DND-41 (cell line): ENCODE data around the gene FAM228B.
"Not testable (repeated sequence)": the region's sequence is repeated elsewhere in the genome, so short reads cannot be mapped to it uniquely, and the experiment has no call there.

Experiments
- ATAC-seq: fragments of 200-7000 bp; cut with Tn5 transposase; 3 replicates; pipeline ENCODE4 v1.9.1; 2021; ENCODE audit warnings: low read depth; ENCODE audit not compliant: insufficient read depth
- DNase-seq: peaks from one replicate; pipeline ENCODE4 v3.0.0-alpha.2; 2020
- H2AFZ ChIP-seq: 2 replicates; pipeline ENCODE4 v1.6.0; 2012; ENCODE audit warnings: low read depth, low read length
- H3K27ac ChIP-seq: 2 replicates; pipeline ENCODE4 v1.5.1; 2012; ENCODE audit warnings: low read length, inconsistent platforms
- H3K27me3 ChIP-seq: fragments of 200-600 bp; sonication (generic); 2 replicates; pipeline ENCODE4 v1.6.0; 2012; ENCODE audit warnings: low read length, mild to moderate bottlenecking, inconsistent platforms; ENCODE audit not compliant: insufficient read depth, poor library complexity
- H3K36me3 ChIP-seq: 2 replicates; pipeline ENCODE4 v1.5.1; 2012; ENCODE audit warnings: low read length, inconsistent platforms; ENCODE audit not compliant: insufficient read depth
- H3K4me1 ChIP-seq: 2 replicates; pipeline ENCODE4 v1.5.1; 2012; ENCODE audit warnings: mild to moderate bottlenecking, low read length; ENCODE audit not compliant: insufficient read depth
- H3K4me2 ChIP-seq: 2 replicates; pipeline ENCODE4 v1.6.0; 2012; ENCODE audit warnings: mild to moderate bottlenecking, moderate library complexity, low read length, inconsistent platforms; ENCODE audit not compliant: insufficient read depth
- H3K4me3 ChIP-seq, 2 experiments: fragments of 200-600 bp in 1 of 2; shearing (Covaris generic) in 1 of 2; 2 replicates each; pipeline ENCODE4 v1.5.1; 2012 to 2016; ENCODE audit warnings: inconsistent platforms in 2 of 2, low read length in 2 of 2, mild to moderate bottlenecking in 2 of 2, low read depth in 1 of 2, moderate library complexity in 1 of 2
- H3K79me2 ChIP-seq: 2 replicates; pipeline ENCODE4 v1.6.0; 2012; ENCODE audit warnings: low read length, inconsistent platforms; ENCODE audit not compliant: insufficient read depth
- H3K9ac ChIP-seq: 2 replicates; pipeline ENCODE4 v1.6.0; 2012; ENCODE audit warnings: low read depth, mild to moderate bottlenecking, inconsistent platforms, low read length, moderate library complexity
- H3K9me3 ChIP-seq: 2 replicates; pipeline ENCODE4 v1.5.1; 2012; ENCODE audit warnings: low read length, moderate library complexity, mild to moderate bottlenecking, inconsistent platforms; ENCODE audit not compliant: insufficient read depth, severe bottlenecking
- H4K20me1 ChIP-seq: 2 replicates; pipeline ENCODE4 v1.6.0; 2012; ENCODE audit warnings: low read length; ENCODE audit not compliant: insufficient read depth
- EZH2 ChIP-seq: IDR thresholded peaks from 3 replicates; pipeline ENCODE4 v1.6.1; 2012; ENCODE audit warnings: borderline replicate concordance, low read depth, mild to moderate bottlenecking, moderate library complexity, low read length, inconsistent platforms; ENCODE audit not compliant: severe bottlenecking
- TF ChIP-seq, protein P1 (sequence below): IDR thresholded peaks from 2 replicates; pipeline ENCODE4 v1.5.1; 2012; ENCODE audit warnings: borderline replicate concordance, low read length, moderate library complexity, mild to moderate bottlenecking; ENCODE audit not compliant: poor library complexity, severe bottlenecking; ENCODE audit errors: extremely low read depth

FAM228B gene

DNA sequence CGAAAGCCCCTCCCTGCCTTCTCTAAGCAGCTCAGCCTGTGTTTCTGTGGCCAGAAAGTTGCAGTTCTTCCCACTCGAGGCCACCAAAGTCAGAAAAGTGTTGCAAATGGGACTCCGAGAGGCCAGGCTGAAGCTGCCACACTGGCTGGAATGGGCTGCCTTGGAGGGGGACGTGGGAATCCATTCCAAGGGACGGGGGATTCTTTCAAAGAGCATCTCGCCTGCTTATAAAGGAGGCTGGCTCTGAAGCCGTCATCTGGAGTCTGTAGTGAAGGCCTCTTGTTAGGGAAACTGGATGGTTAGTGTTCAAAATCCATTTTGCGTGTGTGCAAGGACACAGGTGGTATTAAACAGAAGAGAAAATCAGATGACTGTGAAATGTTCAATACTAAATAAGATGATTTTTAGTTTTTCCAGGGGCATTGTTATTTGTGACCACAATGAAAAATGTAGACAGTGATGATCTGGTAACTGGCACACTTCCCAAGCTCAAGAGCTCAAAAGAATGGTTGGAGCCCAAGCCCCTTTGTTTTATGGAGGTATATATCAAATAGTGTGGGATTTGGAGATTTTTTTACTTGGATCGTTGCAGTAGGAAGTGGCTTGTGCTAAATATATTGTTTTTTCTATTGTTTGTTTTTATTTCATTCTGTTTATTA lies 782 bp downstream of the FAM228B start:
- Histone ChIP-seq H3K4me2 (peak overlapping the region; percentile 88), H3K9me3 (no peaks in the 10 kb centered on the region), H3K9ac (peak overlapping the region; percentile 79), H3K27ac (peak overlapping the region; percentile 89), H3K4me1 (peaks cover 29% of the 10 kb centered on the region), H2AFZ (peak overlapping the region; percentile 87), H4K20me1 (no peaks in the 10 kb centered on the region), H3K79me2 (peaks cover 6% of the 10 kb centered on the region; the same call in 1 of the 2 replicates), H3K4me3 (peak overlapping the region; percentile 38 to 77), H3K36me3 (no peaks in the 10 kb centered on the region), H3K27me3 (no peaks in the 10 kb centered on the region)
- DNase-seq (peak; percentile 64), ATAC-seq (peak; percentile 29)
- no peak for TF ChIP-seq EZH2
- TF ChIP-seq, protein P1, sequence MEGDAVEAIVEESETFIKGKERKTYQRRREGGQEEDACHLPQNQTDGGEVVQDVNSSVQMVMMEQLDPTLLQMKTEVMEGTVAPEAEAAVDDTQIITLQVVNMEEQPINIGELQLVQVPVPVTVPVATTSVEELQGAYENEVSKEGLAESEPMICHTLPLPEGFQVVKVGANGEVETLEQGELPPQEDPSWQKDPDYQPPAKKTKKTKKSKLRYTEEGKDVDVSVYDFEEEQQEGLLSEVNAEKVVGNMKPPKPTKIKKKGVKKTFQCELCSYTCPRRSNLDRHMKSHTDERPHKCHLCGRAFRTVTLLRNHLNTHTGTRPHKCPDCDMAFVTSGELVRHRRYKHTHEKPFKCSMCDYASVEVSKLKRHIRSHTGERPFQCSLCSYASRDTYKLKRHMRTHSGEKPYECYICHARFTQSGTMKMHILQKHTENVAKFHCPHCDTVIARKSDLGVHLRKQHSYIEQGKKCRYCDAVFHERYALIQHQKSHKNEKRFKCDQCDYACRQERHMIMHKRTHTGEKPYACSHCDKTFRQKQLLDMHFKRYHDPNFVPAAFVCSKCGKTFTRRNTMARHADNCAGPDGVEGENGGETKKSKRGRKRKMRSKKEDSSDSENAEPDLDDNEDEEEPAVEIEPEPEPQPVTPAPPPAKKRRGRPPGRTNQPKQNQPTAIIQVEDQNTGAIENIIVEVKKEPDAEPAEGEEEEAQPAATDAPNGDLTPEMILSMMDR, result no peak

DNA sequence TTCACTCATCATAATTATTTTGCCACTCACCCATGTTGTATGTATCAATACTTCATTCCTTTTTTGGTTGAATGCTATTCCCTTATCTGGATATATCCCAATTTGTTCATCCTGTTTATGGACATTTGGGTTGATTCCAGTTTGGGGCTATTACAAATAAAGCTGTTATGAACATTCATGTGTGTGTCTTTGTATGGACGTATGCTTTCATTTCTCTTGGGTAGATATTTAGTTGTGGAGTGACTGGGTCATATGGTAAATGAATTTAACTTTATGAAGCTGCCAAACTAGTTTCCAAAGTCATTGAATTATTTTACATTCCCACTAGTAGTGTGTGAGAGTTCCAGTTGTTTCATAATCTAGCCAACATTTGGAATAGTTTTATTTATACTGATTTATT lies 2.7 kb downstream of the FAM228B start:
- ATAC-seq (no peak), DNase-seq (no peak)
- Histone ChIP-seq H3K4me1 (peaks cover 34% of the 10 kb centered on the region), H3K4me2 (no peak overlapping the region), H2AFZ (no peak overlapping the region), H3K79me2 (peaks cover 6% of the 10 kb centered on the region; the same call in 1 of the 2 replicates), H3K9me3 (no peaks in the 10 kb centered on the region), H3K9ac (no peak overlapping the region), H3K27ac (no peak overlapping the region), H3K27me3 (no peaks in the 10 kb centered on the region), H4K20me1 (no peaks in the 10 kb centered on the region), H3K36me3 (no peaks in the 10 kb centered on the region), H3K4me3 (no peak overlapping the region)
- TF ChIP-seq, protein P1, result no peak

DNA sequence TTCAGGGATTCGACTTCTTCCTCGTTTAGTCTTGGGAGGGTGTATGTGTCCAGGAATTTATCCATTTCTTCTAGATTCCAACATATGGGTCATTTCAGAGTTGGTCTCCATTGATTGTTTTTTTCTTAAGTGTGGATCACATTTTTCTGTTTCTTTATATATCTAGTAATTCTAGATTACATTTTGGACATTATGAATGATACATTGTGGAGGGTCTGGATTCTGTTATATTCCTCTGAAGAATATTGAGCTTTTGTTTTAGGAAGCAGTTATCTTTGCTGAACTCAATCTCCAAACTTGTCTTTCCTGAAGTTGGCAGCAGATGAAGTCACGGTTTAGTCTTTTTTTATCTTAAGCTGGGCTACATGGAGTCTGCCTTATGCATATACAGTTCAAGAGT lies 9.3 kb downstream of the FAM228B start:
- no peak overlapping the region for H3K9ac ChIP-seq
- no peaks in the 10 kb centered on the region for H3K79me2 ChIP-seq
- H3K4me2 ChIP-seq, result no peak overlapping the region
- H4K20me1 ChIP-seq, result no peaks in the 10 kb centered on the region
- ATAC-seq (no peak), DNase-seq (no peak)
- TF ChIP-seq EZH2, result no peak
- TF ChIP-seq, protein P1, result no peak
- H3K4me3 ChIP-seq, result no peak overlapping the region
- H3K27me3 ChIP-seq, result no peaks in the 10 kb centered on the region
- H3K27ac ChIP-seq, result no peak overlapping the region
- H3K9me3 ChIP-seq, result peaks cover 4% of the 10 kb centered on the region
- H3K4me1 ChIP-seq, result peaks cover 8% of the 10 kb centered on the region
- H3K36me3 ChIP-seq, result no peaks in the 10 kb centered on the region
- H2AFZ ChIP-seq, result no peak overlapping the region

DNA sequence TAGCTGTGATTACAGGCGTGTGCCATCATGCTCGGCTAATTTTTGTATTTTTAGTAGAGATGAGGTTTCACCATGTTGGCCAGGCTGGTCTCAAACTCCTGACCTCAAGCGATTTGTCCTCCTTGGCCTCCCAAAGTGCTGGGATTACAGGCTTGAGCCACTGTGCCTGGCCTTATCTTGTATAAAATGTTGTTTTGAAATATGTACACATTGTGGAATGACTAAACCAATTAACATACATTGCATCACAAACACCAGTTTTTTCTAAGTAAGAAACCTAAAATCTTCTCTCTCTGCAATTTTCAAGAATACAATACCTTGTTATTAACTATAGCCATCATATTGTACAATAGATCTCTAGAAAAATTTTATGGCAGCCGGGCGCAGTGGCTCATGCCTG lies 17.0 kb downstream of the FAM228B start:
- not testable (repeated sequence) for H3K4me1 ChIP-seq, H3K27ac ChIP-seq, H2AFZ ChIP-seq, H3K4me2 ChIP-seq, H4K20me1 ChIP-seq, H3K79me2 ChIP-seq, H3K9ac ChIP-seq, ATAC-seq, H3K9me3 ChIP-seq, H3K36me3 ChIP-seq, DNase-seq, H3K27me3 ChIP-seq, H3K4me3 ChIP-seq
